GM19324 (cell line): Measurements from ENCODE around the gene STK38.

Experiments
- ATAC-seq: cut with Tn5 transposase; IDR thresholded peaks from one replicate; pipeline ENCODE4 v1.9.1; 2021; ENCODE audit warnings: mild to moderate bottlenecking, moderate library complexity; ENCODE audit not compliant: unreplicated experiment, low FRiP score

STK38 gene

DNA sequence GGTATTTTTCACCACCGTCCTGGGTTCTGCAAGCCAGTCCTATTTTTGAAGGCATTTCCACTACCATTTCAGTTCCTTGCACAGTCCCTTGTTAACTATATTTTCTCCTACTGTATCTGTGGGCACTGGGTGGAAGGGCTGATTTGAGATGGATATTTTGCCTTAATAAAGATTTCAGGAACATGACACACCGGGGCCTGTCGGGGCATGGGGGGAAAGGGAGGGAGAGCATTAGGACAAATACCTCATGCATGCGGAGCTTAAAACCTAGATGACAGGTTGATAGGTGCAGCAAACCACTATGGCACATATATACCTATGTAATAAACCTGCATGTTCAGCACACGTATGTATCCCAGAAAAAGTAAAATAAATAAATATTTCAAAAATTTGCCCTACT is 22.4 kb downstream of the STK38 start:
- no peak for ATAC-seq

DNA sequence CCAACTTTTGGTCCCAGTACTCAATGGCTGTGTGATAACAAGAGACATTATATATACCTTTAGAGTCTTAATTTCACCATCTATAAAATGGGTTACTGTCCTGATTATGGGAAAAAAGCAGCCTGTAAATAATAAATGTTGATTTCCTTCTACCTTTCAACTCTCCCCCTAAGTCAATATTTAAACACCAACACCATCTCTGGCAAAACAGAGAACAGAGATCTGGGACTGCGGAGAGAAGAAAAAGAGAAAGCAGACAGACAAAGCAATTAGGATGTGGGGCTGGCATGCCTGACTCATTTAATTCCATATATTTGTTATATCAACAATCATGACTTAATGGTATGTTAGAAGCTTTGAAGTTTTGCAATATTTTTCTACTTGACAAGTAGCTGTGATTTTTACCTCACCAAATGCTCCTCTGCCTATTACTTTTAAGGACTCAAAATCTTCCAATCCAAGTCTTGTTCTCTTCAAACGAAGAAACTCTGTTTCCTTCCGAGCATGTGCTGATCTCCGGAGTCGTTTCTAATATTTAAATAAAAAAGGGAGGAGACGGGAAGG is 23.3 kb downstream of the STK38 start:
- no peak for ATAC-seq

DNA sequence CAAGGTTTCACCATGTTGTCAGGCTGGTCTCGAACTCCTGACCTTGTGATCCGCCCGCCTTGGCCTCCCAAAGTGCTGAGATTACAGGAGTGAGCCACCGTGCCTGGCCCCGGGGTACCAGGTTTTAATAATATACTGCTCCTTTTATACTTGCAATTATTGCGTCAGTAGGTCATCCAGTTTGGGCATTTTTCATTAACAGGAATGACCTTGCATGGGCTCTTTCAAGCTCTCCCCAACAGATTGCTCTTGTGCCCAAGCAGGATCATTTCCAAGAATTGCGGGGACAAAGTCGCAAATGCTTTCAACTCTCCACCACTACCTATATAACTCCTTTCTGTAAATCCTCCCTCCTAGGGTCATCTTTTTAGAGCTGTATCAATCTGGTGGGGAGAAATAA is 23.8 kb downstream of the STK38 start:
- no peak for ATAC-seq

DNA sequence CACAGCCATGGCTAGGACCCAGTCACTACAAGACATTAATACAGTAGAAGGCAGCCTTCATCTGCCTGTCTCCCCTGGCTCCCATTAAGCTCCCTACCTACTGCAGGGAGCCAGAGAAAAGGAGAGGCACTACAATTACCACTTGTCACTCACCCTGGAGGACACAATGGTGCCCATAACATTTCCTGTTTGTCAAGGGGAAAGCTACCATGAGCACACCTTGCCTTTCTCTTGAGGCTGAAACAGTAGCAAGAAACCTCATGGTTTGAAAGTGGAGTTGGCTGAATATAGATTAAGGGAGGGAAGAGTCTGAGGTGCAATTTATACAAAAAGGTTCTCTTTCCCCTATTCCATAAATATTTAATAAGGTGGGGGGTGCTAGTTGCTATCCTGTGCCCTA is 27.9 kb downstream of the STK38 start:
- no peak for ATAC-seq

DNA sequence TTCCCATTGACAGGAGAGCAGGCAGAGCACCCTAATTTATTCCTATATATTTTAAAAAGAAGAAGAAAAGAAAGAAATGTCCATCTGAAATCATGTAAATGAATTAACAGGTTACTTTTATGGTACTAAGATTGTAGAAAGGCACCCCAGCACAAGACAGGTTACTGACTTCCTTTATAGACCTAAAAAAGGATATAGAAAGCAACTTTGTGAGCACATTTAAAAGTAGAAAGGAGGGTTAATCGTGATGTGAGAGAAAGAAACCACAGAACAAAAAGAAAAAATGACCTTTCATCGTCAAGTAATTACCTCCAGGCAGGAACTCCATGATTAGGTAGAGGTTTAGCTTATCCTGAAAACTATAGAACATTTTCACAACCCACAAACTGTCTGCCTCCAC is 29.9 kb downstream of the STK38 start:
- ATAC-seq: no peak

DNA sequence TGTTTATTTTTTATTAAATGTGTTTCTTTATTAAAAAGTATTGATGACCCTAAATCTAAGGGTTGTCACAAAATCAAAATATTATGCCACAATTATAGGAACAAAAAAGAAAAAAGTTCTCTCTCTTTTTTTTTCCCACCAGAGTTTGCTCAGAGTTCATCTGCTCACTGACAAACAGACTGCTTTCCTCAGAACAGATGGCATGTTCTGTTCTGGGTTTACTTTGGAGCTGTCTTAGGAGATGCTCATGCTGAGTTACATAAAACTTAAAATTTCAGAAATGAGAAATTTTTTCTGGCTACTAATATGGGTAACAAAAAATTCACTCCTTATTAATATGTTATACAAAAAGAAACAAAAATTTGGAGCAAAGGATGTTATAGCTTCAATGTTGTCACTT is 30.3 kb downstream of the STK38 start:
- ATAC-seq: no peak

DNA sequence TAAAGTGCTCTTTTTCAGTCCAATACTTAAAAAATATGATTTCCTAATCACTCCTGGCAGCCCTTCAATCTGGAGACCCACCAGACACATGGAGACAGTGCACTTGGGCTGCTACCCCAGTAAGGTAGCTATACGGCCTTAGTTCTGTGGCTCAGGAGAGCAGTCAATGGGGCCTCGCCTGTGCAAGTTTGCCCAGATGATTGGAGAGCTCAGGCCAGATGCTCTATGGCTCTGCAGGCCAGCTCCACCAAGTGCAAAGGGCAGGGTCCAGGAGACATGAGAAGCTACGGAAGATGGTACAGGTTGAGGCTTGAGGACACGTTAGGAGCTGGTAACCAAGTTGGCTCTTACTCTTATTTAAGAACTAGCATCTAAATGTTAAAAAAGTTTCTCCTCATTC is 30.7 kb downstream of the STK38 start:
- no peak for ATAC-seq

DNA sequence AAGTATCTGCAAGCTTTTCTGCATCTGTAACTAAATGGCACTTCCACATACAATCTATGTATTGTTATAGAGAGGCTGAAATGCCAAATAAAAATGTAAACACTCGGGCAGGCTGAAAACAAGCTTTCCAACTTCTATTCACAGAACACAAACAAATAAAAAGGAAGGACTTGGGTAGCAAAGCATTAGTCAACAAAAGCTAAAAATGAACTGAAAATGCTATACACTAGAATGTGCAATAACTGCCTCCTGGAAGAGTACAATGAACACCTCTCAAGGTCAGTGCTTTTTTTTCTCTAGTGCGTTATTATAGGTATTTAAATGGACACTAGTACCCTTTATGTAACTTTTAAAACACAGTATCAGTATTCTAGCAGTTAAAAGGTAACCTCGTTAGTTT is 31.4 kb downstream of the STK38 start:
- no peak for ATAC-seq

DNA sequence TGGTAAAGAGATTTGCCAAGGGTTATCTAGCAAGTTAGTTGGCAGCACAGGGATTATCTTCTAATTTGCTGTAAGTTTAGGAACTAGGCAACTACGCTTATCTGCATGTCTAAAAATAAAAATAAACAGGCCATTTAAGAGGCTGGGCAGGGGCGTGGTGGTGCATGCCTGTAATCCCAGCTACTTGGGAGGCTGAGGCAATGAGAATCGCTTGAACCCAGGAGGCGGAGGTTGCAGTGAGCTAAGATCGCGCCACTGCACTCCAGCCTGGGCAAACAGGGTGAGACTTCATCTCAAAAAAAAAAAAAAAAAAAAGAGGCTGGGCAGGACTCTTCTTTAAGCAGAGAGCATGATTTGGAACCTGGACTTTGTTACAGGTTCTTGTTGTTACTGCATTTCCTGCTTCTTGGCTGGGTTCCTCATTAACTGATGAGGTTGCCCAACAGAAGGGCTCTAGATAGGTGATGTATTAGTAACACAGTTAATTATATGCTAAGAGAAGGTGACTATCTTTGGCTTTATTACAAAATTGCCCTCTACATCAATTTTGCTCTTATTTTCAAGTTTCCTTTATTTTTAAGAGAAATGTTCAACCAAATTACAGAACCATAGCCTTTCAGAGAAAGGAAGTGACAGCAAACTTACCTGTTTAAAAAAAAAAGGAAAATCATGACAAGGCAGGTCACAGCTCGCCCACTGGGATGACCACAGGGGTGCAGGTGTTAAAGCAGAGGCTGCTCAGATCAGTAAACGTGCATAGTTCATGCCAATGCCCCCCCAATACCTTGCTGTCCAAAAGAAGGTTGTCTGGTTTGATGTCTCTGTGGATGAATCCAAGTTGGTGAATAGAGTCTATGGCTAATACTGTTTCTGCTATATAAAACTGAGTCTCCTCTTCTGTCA is 32.5 kb downstream of the STK38 start:
- ATAC-seq: no peak

DNA sequence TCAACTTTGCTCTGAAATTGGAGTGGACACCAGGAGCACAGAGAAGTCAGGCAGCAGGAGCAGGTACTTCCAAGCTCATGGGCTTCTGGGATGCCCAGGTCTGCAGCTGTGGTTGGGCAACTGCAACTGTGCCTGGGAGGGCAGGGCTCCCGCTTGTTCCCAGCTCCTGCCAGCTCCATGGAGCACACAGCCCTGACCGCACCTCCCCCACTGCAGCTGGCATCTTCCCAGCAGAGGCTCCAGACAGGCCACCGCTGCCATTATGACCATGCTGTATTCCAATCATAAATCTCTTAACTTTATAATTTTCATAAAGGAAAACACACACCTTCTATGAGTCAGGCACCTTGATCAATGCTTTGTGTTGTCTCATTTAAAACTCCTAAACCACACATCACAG is 36.9 kb downstream of the STK38 start:
- ATAC-seq: no peak

DNA sequence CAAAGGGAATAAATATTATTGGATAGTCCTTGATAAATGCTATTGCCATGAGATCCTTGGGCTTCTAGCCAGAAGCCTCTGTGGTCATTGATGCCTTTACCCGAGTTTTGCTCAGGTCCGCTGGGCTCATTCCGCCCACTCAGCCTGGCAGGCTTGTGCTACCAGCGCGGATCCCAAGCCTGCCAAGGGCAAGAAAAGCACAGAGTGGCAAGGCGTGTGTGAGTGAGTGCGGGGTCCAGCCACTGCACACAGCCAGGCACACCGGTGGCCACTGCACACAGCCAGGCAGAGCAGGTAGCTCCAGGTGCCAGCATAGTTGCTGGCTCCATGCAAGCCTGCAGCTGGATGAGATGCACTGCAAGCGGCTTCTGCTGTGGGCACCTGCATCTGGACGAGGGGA is 38.7 kb downstream of the STK38 start:
- ATAC-seq: no peak

DNA sequence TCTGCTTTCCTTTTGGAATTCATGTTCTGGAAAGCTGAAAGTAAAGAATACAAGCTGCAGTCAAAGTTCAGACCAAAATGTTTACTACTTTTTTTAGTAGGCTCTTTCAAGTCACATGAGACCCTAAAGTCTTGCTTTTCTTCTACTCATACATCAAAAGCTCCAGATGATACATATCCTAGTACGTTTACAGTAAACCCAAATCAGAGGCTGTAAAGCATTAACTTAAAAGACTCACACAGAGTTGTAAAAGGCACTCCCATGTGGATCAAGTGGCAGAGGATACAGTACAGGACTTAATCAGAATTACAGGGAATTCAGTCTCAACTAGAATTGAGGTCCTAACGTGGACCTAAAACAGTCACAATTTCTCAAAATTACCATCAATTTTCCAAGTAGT is 40.7 kb downstream of the STK38 start:
- no peak for ATAC-seq

DNA sequence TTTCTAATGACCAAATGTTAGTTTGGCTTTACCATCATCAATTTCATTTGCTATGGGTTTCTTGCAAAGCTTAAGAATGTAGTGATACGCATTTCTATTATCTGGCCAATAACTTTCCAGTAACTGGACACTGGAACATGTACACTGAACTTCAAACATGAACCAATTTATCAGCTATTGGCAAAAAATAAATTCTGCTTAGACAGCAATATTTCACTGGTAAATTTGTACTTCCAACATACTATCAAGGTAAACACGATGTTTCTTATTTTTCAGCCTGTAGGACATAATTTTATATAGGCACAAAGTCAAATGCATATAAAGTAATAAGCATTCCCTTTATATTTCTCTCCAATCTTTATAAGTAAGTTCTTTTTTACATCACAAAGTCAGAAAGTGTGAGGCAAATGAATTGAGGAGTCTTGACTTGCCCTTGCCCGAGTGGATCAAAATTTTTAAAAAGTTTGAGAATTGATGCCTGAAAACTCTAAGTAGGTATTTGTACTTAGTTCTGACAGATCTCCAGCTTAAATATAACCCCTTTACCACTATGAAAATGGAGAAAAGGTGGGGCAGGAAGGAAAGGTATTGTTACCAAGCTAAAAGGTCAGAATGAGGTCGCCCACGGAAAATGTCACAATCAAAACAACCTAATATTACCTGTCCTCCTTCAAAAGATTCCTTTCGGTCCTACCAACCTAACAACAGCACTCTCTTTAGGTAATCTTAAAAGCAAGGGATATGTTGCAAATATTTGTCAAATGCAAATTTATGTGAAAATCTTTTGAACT is 41.3 kb downstream of the STK38 start:
- no peak for ATAC-seq

DNA sequence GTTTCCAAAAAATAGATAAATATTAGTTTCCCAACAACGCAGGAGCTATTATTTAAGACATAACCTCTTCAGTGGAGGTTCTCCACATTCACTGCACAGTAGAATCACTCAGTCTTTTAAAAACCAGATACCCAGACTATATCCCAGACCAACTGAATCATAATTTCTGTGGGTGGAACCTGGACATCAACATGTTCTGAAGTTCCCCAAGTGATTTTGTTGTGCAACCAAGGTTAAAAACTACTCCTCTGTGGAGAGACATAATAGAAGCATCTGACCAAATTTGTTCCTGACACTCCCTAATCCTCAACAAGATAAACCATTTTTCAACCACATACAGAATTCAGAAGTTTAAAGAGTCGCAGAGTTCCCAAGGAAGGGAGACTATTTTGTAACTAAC is 42.3 kb downstream of the STK38 start:
- ATAC-seq: no peak

DNA sequence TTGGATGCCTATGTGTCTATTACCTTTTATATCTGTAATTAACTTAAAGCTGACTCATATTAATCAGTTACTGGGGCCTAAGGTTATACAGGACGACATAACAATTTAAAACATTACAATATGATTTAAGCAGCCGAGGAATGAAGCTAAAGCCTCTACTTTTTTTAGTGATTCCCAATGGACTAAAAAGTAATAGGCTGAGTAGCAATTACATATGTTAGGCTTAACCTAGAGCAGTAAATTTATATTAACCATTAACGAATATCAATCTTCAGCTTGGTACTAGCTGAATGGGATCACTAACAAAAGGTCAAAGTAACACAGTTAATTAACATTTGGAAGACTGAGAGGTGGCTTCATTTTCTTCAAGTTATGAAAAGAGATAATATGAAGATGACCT is 43.1 kb downstream of the STK38 start:
- no peak for ATAC-seq

DNA sequence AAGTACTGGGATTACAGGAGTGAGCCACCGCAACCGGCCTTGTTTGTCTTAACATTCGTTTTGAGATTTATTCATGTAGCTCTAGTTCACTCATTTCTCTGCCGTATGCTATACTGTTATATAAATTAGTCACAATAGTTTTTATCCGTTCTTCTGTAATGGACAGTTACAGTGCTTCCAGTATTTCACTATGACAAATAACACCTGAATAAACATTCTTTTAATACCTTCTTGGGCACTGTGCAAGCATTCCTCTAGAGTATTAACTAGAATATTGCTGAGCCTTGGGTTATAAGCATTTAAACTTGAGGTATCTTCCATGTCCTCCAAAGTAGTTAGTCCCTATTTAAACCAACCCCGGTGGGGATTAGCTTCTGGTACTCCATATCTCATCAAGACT is 45.6 kb downstream of the STK38 start:
- no peak for ATAC-seq

DNA sequence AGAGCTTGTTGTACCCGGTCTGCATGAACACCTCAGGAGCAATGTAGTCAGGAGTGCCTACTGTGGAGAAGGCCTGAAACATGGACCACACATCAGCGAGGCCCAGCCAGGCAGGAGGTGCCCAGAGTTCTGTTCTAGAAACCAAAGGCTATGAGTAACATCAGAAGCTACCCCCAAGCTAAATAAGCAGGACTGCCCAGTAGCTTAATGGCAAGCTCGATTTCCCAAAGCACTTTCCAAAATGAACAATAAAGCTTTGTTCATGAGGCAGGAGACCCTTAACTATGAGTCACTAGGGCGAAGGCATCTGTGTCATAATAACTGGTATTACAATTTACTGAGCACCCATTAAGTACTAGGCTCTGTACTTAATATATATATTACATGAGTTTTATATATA is 47.4 kb downstream of the STK38 start:
- no peak for ATAC-seq

DNA sequence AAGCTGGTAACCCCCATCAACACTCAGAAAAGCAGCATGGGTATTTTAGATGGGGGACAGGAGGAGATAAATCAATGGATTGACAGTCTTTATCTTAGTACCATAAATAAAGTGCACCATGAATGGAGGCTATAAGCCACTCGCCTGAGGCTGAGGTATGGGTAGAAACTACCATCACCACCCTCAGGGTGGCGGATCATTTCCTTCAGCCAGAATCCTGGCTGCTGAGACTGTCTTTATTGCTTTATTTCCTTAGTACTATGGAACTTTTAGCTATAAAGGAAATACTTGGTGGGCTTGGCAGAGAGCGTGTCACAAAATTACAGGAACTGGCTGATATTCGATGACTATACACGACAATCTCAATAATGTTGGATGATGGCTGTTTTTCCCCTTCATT is 52.2 kb downstream of the STK38 start:
- ATAC-seq: no peak

DNA sequence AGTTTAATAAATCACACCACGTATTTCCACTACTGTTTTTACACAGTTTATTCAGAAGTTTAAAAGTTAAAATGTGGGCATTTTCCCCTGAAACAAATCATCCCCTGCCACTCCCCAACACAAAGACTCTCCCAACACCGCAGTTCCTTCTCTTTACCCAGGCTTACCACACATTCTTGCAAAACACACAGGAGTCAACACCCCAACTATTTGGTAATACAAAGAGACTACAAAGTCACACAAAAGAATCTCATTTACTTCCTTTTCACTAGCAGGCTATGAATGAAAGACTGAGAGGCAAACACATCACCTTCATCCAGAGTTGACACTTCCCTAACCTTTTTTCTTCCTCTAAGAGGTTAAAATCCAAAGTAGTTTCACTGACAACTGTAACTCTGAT is 53.4 kb downstream of the STK38 start:
- no peak for ATAC-seq

DNA sequence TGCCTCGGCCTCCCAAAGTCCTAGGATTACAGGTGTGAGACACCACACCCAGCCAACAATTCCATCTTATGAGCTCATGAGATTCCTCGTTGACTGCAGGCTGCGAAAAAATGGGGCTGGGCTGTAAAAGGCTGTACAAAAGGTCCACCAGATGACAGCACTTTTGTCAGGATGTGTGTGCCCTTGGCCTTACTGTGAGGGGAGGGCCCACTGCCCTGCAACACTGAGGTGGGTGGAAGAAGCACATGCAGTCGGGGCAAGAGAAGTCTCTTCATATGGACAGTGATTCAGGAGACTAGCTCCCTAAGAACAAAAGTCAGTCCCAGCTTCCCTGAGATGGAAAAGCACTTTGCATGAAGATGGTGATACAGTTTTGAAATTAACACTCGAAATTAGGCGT is 54.0 kb downstream of the STK38 start:
- no peak for ATAC-seq

DNA sequence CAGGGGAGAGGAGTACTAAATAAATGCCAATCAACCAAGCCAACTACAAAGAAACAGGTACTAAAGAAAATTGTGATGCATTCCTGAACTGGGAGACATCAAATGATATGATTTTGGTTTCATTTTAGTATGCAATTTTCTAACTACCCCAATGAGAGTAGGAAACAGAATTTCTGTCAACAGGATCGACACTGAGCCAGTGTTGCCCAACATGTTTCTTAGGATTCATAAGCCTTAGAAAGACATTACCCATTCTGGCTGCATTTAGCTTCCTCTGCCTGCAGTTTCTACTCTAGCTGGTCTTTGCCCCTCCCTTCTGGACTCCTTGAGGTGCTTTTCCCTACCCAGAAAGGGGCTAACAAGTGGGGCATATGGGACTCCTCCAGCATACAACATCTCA is 54.7 kb downstream of the STK38 start:
- no peak for ATAC-seq

DNA sequence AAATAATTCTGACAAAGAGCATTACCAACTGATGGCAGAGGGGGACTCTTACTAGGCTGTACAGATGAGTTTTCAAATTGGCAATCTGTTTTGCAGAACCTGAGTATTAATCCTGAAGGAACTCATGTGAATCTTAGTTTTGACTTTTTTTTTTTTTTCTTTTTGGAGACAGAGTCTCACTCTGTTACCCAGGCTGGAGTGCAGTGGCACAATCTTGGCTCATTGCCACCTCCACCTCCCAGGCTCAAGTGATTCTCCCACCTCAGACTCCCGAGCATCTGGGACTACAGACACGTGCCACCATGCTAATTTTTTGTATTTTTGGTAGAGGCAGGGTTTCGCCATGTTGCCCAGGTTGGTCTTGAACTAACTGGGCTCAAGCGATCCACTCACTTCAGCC is 55.2 kb downstream of the STK38 start:
- no peak for ATAC-seq
